ENCODE data around the gene MCTP1.

The MCTP1 gene

DNA sequence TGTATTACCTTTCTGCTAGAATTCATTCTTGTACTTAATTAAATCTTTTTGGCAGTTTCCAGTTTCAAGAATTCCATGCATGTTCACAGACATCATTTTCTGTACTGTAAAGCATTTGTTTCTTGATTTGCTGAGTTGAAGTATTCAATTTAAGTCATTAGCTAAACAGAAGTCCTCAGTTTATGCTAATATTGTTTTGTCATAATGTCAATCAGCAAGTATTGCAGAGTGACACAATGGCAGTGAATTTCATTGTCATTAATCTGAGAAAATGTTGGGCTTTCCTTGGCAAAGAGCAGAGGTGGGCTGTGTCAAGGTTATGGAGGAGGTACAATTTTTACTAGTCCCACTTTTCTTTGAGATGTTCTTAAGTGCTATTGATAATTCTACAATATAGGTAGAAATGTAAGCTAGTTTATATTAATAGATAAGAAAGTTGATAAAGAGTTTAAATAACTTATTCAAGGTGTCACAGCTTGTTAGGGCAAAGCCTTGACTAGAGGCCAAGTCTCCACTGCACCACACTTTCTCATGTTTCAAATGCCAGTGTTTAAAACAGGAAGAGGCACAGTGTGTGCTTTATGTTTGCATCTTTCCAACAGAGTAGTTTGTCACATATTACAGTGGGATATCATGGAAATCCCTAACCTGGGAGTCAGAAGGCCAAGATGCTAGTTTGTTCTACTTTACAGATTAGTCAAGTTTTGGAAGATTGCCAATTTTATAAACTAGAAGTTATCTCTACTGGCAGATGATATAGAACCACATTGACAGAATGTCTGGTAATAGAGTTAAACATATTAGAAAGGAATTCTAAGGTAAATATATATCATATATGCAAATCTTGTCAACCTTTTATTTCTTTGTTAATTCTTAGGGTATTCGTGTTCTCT, 610.2 kb downstream of the MCTP1 start:
- TF ChIP-seq JUND (IDR thresholded peaks at IDR 0.05; ENCODE audit: low read depth): no peak
- in situ Hi-C loops (cut with HindIII; ENCODE audit: low pct_unique_long_range_greater_than_20kb, low sequenced_read_pairs): no loop called here

DNA sequence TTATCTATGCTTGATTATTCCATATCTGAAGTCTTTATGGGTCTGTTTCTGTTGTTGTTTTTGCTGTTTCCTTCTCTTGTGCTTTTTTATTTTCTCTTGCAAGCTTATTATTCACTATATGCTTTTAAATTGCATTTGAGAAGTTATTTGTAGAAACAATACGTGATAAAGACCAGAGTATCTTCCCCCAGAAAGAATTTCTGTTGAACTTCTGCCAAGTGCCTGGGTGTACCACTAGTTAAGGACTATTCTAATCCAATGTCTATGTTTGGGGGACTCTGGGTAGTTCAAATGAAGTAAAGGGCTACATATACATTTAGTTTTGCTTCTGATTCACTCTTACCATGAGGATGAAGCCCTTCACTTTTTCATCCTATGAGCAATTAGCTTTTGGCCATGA, 612.1 kb downstream of the MCTP1 start:
- TF ChIP-seq JUND (IDR thresholded peaks at IDR 0.05; ENCODE audit: low read depth): no peak
- in situ Hi-C loops (cut with HindIII; ENCODE audit: low pct_unique_long_range_greater_than_20kb, low sequenced_read_pairs): no loop called here
- DNase-seq (ENCODE audit: low read depth in 1 of 2, low spot score in 1 of 2): no peak

More for the DNA sequence above, 610.2 kb downstream of the MCTP1 start:
- no peak for DNase-seq (ENCODE audit: low read depth in 1 of 2, low spot score in 1 of 2)

DNA sequence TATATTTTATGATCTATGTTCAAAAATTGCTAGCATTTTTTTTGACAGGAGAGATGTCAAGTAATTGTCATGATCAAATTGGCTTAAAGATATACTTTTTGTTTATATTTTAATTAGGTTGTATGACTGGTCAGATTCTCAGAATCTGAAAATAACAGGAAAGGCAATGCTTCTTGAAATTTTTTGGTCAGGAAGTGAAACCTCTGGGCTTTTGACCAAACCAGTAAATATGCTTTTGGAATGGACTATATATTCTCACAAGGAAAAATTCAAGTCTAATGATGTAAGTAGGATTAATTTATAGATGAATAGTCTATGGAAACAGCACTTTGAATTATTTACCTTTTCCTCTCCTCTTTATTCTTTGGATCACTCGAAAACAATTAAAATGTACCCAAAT, 614.2 kb downstream of the MCTP1 start:
- TF ChIP-seq JUND (IDR thresholded peaks at IDR 0.05; ENCODE audit: low read depth): no peak
- in situ Hi-C loops (cut with HindIII; ENCODE audit: low pct_unique_long_range_greater_than_20kb, low sequenced_read_pairs): no loop called here

DNA sequence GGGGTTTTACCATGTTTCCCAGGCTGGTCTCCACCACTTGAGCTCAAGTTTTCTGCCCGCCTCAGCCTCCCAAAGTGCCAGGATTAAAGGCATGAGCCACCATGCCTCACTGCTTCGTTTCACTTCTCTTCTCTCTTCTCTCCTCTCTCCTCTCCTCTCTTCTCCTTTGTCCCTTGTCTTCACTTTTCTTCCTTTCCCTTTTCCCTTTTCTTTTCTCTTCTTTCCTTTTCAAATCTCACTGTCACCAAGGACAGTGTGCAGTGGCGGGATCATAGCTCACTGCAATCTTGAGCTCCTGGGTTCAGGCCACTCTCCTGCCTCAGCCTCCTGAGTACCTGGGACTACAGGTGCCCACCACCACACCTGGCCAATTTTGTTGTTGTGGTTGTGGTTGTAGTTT, 617.0 kb downstream of the MCTP1 start:
- DNase-seq (ENCODE audit: low read depth in 1 of 2, low spot score in 1 of 2): no peak
- in situ Hi-C loops (cut with HindIII; ENCODE audit: low pct_unique_long_range_greater_than_20kb, low sequenced_read_pairs): no loop called here
- TF ChIP-seq JUND (IDR thresholded peaks at IDR 0.05; ENCODE audit: low read depth): no peak

More for the DNA sequence above, 614.2 kb downstream of the MCTP1 start:
- no peak for DNase-seq (ENCODE audit: low read depth in 1 of 2, low spot score in 1 of 2)

- in situ Hi-C loops (cut with HindIII; ENCODE audit: low pct_unique_long_range_greater_than_20kb, low sequenced_read_pairs): no loop called here
- DNase-seq (ENCODE audit: low read depth in 1 of 2, low spot score in 1 of 2): no peak
- no peak for TF ChIP-seq JUND (IDR thresholded peaks at IDR 0.05; ENCODE audit: low read depth)
Observed at GRCh38 chr5:94661086-94661485, 623.8 kb downstream of the MCTP1 start.

DNA sequence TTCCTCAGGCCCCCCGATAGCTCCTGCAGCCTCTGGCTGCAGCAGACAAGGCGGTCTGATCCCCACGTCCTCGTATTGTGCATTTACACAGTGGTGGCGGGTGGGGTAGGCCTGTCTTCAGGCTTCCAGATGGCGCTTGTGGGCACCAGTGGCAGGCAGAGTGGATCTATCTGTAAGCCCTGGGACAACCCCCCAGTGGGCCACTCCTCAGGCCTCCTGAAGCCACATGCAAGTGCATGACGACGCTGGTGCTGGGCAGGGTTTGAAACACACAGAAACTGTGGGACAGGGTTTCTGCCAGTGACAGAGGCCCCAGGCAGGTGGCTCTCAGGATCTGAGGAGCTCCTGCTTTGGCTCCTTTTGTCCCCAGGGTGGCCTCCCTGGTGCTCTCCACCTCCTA, 624.4 kb downstream of the MCTP1 start:
- DNase-seq (ENCODE audit: low read depth in 1 of 2, low spot score in 1 of 2): no peak
- in situ Hi-C loops (cut with HindIII; ENCODE audit: low pct_unique_long_range_greater_than_20kb, low sequenced_read_pairs): no loop called here
- TF ChIP-seq JUND (IDR thresholded peaks at IDR 0.05; ENCODE audit: low read depth): no peak

GRCh38 chr5:94658272-94658671, 626.6 kb downstream of the MCTP1 start:
- TF ChIP-seq JUND (IDR thresholded peaks at IDR 0.05; ENCODE audit: low read depth): no peak
- in situ Hi-C loops (cut with HindIII; ENCODE audit: low pct_unique_long_range_greater_than_20kb, low sequenced_read_pairs): no loop called here
- no peak for DNase-seq (ENCODE audit: low read depth in 1 of 2, low spot score in 1 of 2)
